HG03108 (cell line): ENCODE data around the gene HLA-C.
"Not testable (repeated sequence)": the region's sequence is repeated elsewhere in the genome, so short reads cannot be mapped to it uniquely, and the experiment has no call there.

ENCODE experiments used
- ATAC-seq: cut with Tn5 transposase; IDR thresholded peaks from one replicate; pipeline ENCODE4 v1.9.1; 2021; ENCODE audit warnings: moderate library complexity; ENCODE audit not compliant: unreplicated experiment

Gene HLA-C

DNA sequence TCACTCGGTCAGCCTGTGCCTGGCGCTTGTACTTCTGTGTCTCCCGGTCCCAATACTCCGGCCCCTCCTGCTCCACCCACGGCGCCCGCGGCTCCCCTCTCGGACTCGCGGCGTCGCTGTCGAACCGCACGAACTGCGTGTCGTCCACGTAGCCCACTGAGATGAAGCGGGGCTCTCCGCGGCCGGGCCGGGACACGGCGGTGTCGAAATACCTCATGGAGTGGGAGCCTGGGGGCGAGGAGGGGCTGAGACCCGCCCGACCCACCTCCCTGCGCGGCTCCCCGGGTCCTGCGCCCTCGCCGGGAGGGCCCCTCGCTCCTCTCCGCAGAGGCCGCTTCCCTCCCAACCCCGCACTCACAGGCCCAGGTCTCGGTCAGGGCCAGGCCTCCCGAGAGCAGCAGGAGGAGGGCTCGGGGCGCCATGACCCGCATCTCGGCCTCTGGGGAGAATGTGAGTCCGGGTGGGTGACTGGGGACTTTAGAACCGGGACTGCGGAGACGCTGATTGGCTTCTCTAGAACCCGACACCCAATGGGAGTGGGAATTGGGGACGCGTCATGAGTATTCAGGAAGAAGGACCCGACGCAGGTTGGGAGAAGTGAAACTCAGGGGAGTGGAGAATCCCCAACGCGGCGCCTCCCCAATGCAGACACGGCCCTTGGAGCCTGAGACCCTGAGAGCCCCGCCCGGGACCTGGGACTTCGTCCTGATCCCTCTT lies at the start of gene HLA-C:
Gene HLA-C, minus strand, starts transcription at position 452 of the 717 bp plus-strand sequence. Its CDS starts 21 bp downstream, at position 431.
- ATAC-seq: peak; percentile 80

GRCh38 chr6:31321005-31321707 lies 49.3 kb upstream of the HLA-C start:
- ATAC-seq: no peak

DNA sequence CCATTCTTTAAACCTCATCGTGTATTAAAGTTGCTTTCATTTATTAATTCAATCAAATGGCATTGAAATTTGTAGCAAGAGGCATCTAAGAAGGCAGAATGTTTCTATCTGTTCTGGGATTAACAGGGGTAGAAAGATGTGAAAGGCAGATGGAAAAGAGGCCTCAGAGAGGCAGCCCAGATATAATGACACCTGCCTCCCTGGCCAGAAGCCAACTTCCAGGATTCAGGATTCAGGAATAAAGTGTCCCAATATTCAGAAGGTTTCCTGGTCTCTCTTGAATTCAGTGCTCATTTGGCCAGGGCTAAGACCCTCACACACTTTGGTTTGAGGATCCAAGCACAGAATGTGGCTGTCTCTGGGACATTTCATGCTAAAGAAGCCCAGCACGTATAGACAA lies 45.1 kb upstream of the HLA-C start:
- ATAC-seq: no peak

DNA sequence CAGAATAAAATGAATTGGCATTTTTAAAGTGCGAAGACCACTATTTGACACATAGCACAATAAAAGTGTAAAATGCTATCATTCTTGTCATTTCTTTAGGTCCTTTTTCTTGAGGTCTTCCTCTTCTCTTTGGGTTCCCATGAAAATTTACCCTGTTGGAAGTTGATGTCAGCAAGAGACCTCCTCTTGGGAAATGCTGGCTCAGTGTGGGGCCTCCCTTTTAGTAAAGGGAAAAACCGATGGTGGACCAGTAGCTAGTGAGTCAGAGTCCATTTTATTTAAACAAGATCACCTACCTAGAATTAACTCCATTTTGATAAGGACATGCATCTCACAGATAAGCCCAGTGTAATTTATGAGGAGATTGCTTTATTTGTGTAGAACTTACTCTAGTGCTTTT lies 37.7 kb upstream of the HLA-C start:
- ATAC-seq: no peak

DNA sequence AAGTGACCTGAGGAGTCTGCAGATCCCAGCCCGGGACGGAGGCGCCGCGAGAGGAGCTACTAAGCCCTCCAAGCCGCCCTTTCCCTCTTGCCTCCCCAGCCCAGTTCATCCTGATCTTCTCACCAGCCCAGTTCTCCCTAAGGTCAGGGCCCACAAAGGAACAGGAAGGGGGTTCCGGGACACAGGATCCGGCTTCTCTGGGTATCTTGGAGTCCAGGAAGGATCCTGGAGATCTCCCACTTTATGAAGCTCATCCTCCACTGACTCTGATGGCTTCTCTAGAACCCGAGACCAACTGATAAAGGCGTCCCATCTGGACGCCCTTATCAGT lies 36.9 kb upstream of the HLA-C start:
- no peak for ATAC-seq

DNA sequence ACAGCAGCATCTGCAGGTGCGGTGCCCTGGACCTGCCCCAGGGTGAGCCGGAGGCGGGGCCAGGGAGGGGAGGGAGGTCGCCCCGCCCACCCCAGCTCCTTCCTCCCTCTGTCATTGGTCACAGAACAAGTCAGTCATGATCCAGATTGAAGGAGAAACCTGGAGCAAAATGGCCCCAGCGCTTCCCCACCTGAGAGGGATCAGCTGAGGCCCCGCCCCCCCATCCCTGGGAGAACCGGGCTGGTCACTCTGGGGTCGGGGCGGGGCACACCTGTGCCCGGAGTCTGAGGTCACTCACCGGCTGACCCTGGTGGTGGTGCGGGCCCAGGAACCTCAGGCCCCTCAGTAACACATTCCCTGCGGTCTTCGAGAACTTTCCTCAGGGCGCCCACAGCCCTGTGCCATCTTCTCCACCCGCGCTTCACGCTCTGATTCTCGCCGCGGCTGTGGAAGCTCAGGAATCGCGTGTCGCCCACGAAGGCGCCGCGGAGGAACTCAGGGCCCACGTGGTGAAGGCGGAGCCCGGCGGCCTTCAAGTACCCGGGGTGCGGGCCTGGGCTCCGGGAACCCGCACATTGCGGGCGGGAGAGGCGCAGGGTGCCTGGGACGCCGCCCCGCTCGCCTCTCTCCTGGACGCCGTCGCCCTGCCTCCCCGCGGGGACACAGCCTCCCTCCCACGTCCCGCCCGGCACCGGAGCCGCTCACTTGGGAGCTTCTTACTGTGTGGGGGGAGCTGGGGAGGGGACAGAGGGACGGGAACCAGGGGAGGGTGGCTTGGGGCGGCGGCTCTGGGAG lies 36.4 kb upstream of the HLA-C start:
- no peak for ATAC-seq

- no peak for ATAC-seq
Observed at GRCh38 chr6:31307669-31308049, 35.8 kb upstream of the HLA-C start.

GRCh38 chr6:31305703-31306219 lies 33.9 kb upstream of the HLA-C start:
- ATAC-seq: no peak

- no peak for ATAC-seq
Observed at GRCh38 chr6:31304683-31305082, 32.8 kb upstream of the HLA-C start.

DNA sequence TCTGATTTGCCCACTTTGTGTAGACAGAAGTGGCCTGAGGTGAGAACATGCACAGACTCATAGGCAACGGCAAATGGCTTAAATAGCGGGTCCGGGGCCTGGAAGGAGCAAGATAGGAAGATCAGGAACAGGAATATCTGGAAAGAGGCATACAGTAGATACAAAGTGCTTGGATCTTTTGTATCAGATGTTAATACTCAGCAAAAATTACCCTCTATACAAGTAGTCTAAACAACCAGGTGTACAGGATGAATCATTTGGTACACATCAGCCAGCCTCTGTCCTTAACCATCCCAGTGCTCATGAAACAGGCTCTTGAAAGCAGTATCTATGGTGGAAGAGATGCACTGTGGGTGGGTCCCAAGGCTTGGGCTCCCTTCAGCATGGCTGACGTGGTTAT lies 28.9 kb upstream of the HLA-C start:
- no peak for ATAC-seq

- ATAC-seq: no peak
Observed at GRCh38 chr6:31299947-31300346, 28.1 kb upstream of the HLA-C start.

DNA sequence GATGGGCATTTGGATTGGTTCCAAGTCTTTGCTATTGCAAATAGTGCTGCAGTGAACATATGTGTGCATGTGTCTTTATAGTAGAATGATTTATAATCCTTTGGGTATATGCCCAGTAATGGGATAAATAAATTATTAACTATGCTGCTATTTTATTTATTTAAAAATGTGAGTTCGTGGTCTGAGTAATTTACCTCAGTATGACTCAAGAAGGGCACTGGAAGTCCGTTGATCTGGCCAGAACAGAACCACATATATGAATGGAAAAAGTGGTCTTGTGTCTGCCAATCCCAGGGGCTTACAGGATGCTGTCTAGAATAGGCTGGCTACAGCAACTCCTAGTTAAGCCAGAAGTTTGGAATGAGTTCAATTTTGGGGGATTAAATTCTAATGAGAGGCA lies 27.6 kb upstream of the HLA-C start:
- no peak for ATAC-seq

- no peak for ATAC-seq
Observed at GRCh38 chr6:31294056-31294455, 22.2 kb upstream of the HLA-C start.

DNA sequence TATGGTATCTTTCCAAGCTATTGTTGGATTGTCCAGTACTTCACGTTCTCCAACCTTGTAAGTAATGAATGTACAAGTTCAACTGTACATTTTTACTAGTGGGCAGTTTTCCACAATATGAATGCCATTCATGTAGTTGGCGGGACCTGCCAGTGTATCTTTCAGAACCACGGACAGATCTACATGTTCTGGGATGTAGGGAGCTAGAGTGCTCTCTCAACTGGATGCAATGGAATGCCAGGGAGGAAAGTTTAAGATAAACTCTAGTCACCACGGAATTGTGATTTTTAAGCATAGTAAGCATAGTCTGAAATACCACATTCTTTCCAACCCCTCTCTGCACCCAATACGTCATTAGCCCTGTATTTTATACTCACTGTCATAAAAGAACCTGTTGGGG lies 21.5 kb upstream of the HLA-C start:
- ATAC-seq: no peak

GRCh38 chr6:31289788-31290187 lies 17.9 kb upstream of the HLA-C start:
- no peak for ATAC-seq

DNA sequence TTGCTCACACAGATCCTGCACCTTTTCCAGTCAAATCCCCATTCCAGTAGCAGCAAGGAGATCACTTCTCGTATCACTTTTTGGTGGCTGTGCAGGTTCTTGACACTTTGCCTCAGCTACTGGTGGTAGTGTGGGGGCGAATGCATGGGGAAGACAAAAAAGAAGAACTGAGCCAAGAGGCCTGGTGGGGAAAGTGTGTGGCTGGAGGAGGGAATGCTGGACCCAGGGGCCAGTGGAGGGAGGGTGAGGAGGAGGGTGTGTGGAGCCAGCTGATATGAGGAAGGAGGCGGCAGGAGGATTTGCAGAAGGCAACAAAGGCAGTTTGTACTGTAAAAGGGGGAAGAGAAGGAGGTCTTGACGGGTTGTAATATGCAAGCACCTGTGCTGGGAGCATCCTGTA lies 15.7 kb upstream of the HLA-C start:
- no peak for ATAC-seq

- ATAC-seq: no peak
Observed at GRCh38 chr6:31285982-31286381, 14.1 kb upstream of the HLA-C start.

GRCh38 chr6:31285486-31285885 lies 13.6 kb upstream of the HLA-C start:
- no peak for ATAC-seq

DNA sequence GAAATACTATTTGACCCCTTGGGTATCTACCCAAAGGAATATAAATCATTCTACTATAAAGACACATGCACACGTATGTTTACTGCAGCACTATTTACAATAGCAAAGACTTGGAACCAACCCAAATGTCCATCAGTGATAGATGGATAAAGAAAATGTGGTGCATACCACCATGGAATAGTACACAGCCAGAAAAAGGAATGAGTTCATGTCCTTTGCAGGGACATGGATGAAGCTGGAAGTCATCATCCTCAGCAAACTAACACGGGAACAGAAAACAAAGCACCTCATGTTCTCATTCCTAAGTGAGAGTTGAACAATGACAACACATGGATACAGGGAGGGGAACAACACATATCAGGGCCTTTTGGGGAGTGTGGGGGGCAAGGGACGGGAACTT lies 7.8 kb upstream of the HLA-C start:
- not testable (repeated sequence) for ATAC-seq

DNA sequence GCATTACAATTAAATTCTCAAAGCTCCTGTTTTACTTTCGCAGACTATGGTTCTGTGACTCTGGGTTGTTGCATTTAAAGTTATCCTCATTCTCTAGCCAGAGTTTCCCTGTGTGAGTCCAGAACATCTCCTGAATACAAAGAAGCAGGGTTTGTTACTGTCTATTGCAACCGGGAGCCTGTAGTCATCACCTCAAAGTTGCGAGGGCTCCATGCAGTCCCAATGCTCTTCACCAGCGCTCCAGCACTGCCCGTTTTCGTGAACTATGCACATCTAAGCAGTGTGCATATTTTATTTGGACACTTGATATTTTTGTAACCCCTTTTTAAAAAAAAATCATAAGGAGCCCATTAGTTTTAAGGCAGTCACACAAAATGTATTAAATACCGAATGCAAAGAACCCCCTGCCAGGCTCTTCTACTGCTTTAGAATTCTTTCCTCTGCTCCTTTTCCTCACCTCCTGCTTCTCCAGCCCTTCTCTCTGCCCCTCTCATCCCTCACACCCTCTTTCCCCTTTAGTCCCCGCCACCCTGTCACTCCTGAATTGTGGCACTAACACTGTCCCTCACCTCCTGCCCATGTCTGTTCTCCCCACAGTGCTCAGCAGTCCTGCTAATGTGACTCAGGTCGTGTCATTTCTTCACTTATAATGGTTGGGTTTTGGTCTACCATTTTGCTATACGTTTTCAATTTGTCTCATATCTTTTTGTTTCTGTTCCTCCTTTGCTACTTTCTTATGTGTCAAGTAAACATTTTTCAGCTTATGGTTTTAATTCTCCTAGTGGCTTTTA lies 1.1 kb upstream of the HLA-C start:
- no peak for ATAC-seq

DNA sequence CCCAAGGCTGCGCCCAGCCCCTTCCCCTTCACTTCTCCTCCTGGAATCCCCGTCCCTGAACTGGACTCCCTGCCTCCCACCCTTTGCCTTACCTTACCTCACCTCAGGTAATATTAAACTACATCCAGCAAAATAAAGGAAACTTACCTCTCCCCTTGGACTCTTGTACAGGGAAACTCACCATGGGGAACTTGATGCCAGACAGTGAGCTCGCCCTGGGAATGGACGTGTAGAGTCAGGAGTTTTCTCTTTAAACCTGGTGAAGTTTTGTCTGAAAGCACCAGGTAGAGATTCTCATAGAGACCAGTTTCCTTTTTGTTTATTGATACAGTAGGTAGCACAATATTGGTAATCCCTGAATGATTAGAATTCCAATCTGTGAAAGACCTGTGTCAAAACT lies 544 bp upstream of the HLA-C start:
- no peak for ATAC-seq
